Panc1 (cell line): Measurements from ENCODE around the gene BATF2.
"Not testable (repeated sequence)": the region's sequence is repeated elsewhere in the genome, so short reads cannot be mapped to it uniquely, and the experiment has no call there.

Experiments used
- POLR2AphosphoS5 ChIP-seq: IDR thresholded peaks from 2 replicates; pipeline ENCODE4 v1.6.1; 2012; ENCODE audit warnings: mild to moderate bottlenecking, low read depth, low read length, moderate library complexity
- SIN3A ChIP-seq: IDR thresholded peaks from 2 replicates; pipeline ENCODE4 v1.6.1; 2012; ENCODE audit warnings: low read depth, mild to moderate bottlenecking, low read length, moderate library complexity, borderline replicate concordance; ENCODE audit not compliant: insufficient read depth
- TCF7L2 ChIP-seq: IDR thresholded peaks from 2 replicates; pipeline ENCODE4 v1.6.1; 2011; ENCODE audit warnings: mild to moderate bottlenecking, low read depth, low read length, inconsistent platforms
- TF ChIP-seq, protein P1 (sequence below): fragments of 450-650 bp; IDR thresholded peaks from 2 replicates; pipeline ENCODE4 v1.5.1; 2017; ENCODE audit warnings: mild to moderate bottlenecking

DNA sequence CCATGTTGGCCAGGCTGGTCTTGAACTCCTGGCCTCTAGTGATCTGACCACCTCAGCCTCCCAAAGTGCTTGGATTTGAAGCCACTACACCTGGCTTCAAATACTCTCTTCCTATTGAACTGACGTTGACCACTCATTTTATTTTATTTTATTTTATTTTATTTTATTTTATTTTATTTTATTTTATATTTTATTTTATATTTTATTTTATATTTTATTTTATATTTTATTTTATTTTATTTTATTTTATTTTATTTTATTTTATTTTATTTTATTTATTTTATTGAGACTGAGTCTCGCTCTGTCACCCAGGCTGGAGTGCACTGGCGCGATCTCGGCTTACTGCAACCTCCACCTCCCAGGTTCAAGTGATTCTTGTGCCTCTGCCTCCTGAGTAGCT is 13.4 kb downstream of the BATF2 start:
- TF ChIP-seq, protein P1, sequence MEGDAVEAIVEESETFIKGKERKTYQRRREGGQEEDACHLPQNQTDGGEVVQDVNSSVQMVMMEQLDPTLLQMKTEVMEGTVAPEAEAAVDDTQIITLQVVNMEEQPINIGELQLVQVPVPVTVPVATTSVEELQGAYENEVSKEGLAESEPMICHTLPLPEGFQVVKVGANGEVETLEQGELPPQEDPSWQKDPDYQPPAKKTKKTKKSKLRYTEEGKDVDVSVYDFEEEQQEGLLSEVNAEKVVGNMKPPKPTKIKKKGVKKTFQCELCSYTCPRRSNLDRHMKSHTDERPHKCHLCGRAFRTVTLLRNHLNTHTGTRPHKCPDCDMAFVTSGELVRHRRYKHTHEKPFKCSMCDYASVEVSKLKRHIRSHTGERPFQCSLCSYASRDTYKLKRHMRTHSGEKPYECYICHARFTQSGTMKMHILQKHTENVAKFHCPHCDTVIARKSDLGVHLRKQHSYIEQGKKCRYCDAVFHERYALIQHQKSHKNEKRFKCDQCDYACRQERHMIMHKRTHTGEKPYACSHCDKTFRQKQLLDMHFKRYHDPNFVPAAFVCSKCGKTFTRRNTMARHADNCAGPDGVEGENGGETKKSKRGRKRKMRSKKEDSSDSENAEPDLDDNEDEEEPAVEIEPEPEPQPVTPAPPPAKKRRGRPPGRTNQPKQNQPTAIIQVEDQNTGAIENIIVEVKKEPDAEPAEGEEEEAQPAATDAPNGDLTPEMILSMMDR, result not testable (repeated sequence)
- TF ChIP-seq POLR2AphosphoS5, SIN3A, TCF7L2: not testable (repeated sequence)
